HepG2 (cell line): Measurements from ENCODE around the gene LAP3. TPM values are rescaled to one million over a fixed set of nuclear protein-coding genes. Genes with fewer than 3 reads are reported as not detected.
A peak's percentile ranks its signal among the peaks of the same experiment; 100 is the strongest.

ENCODE experiments used
- AHR ChIP-seq: IDR thresholded peaks from 2 replicates; pipeline ENCODE4 v1.6.1; 2018; ENCODE audit warnings: missing genetic modification reagents, missing compliant biosample characterization
- CREB1 ChIP-seq, 2 experiments: fragments of 450-650 bp in 1 of 2; IDR thresholded peaks; 2 replicates each; pipeline ENCODE4 v1.6.1; 2016 to 2017; ENCODE audit warnings: control low read depth in 1 of 2, mild to moderate bottlenecking in 1 of 2, missing compliant biosample characterization in 1 of 2, missing genetic modification characterization in 1 of 2
- HNF4A ChIP-seq: sonication (generic); formaldehyde crosslinking; IDR thresholded peaks from 2 replicates; pipeline ENCODE4 v1.4.0; 2020; ENCODE audit warnings: missing genetic modification reagents
- HOXA7 ChIP-seq: sonication (generic); formaldehyde crosslinking; IDR thresholded peaks from 2 replicates; pipeline ENCODE4 v1.8.1; 2022; ENCODE audit warnings: mild to moderate bottlenecking, missing genetic modification reagents, moderate library complexity
- MIXL1 ChIP-seq: IDR thresholded peaks from 2 replicates; pipeline ENCODE4 v1.6.1; 2016
- NFYC ChIP-seq: IDR thresholded peaks from 2 replicates; pipeline ENCODE4 v1.6.1; 2016; ENCODE audit warnings: missing genetic modification reagents, missing compliant biosample characterization
- NRL ChIP-seq: sonication (generic); formaldehyde crosslinking; IDR thresholded peaks from 2 replicates; pipeline ENCODE4 v1.5.0; 2020; ENCODE audit warnings: missing genetic modification reagents, mild to moderate bottlenecking, moderate library complexity, borderline replicate concordance
- SOX6 ChIP-seq, 2 experiments: fragments of 450-650 bp in 1 of 2; sonication (generic) in 1 of 2; formaldehyde crosslinking in 1 of 2; IDR thresholded peaks; 2 replicates each; pipeline versions ENCODE4 v1.4.0 to v1.6.1; 2017 to 2020; ENCODE audit warnings: antibody characterized with exemption in 1 of 2, mild to moderate bottlenecking in 1 of 2, missing genetic modification reagents in 1 of 2
- TRAFD1 ChIP-seq: sonication (generic); formaldehyde crosslinking; IDR thresholded peaks from 2 replicates; pipeline ENCODE4 v1.5.1; 2020; ENCODE audit warnings: missing genetic modification reagents, mild to moderate bottlenecking, borderline replicate concordance
- ZKSCAN5 ChIP-seq: sonication (generic); formaldehyde crosslinking; IDR thresholded peaks from 2 replicates; pipeline ENCODE4 v1.5.1; 2020; ENCODE audit warnings: mild to moderate bottlenecking, missing genetic modification reagents
- ZMYM4 ChIP-seq: sonication (generic); formaldehyde crosslinking; IDR thresholded peaks from 2 replicates; pipeline ENCODE4 v1.8.1; 2023; ENCODE audit warnings: mild to moderate bottlenecking, missing genetic modification reagents
- ZNF414 ChIP-seq: sonication (generic); formaldehyde crosslinking; IDR thresholded peaks from 2 replicates; pipeline ENCODE4 v1.5.0; 2020; ENCODE audit warnings: missing genetic modification reagents
- ZNF687 ChIP-seq: sonication (generic); formaldehyde crosslinking; IDR thresholded peaks from 2 replicates; pipeline ENCODE4 v1.5.1; 2020; ENCODE audit warnings: mild to moderate bottlenecking, missing genetic modification reagents, moderate library complexity
- ZSCAN20 ChIP-seq: sonication (generic); formaldehyde crosslinking; IDR thresholded peaks from 2 replicates; pipeline ENCODE4 v1.4.0; 2020; ENCODE audit warnings: missing genetic modification reagents, mild to moderate bottlenecking, borderline replicate concordance
- polyA plus RNA-seq, 8 experiments: library from polyadenylated mRNA; depleted of rRNA in 3 of 8; stranded (reverse) in 7 of 8; unstranded in 1 of 8; fragments of >200 nt; fragmentation: Illumina TruSeq in 4 of 8; extraction: Trizol in 4 of 8; gene quantifications; 2 replicates each; pipeline versions ENCODE4 v1.2.1 to v1.2.3, GENCODE V29; 2011 to 2016; ENCODE audit warnings: low read depth in 4 of 8, missing spikeins in 1 of 8, mixed read lengths in 1 of 8; ENCODE audit not compliant: insufficient read depth in 1 of 8
- total RNA-seq, 5 experiments: library from RNA; depleted of rRNA; stranded (reverse); fragments of >200 nt; fragmentation: Illumina TruSeq; extraction: Trizol; gene quantifications; 2 replicates each; pipeline ENCODE4 v1.2.3, GENCODE V29; 2016; ENCODE audit warnings: low read depth in 1 of 5

Gene LAP3
- total and polyA plus RNA-seq, 2 of the 13 experiments (the other 11 are each of a cell fraction or from before 2014, with no cell fraction given) = 106 to 125 TPM

GRCh38 chr4:17535906-17536305, 41.1 kb upstream of the LAP3 start (continued):
- TF ChIP-seq NFYC (CRISPR knock-in tag) (peak; percentile 83), SOX6 (IDR thresholded peaks at IDR 0.05) (no peak), SOX6 (CRISPR knock-in tag; IDR thresholded peaks at IDR 0.05) (no peak), ZKSCAN5 (no peak), ZNF414 (CRISPR knock-in tag) (no peak), NRL (CRISPR knock-in tag) (no peak), ZMYM4 (CRISPR knock-in tag) (peak; percentile 33; the same call in 1 of the 2 replicates), CREB1 (IDR thresholded peaks at IDR 0.05) (no peak), CREB1 (CRISPR knock-in tag; IDR thresholded peaks at IDR 0.05) (no peak), AHR (CRISPR knock-in tag) (no peak), ZNF687 (CRISPR knock-in tag) (no peak), MIXL1 (CRISPR knock-in tag) (no peak), HNF4A (no peak), ZSCAN20 (no peak), TRAFD1 (CRISPR knock-in tag) (no peak), HOXA7 (CRISPR knock-in tag) (no peak)
